Glomerular visceral epithelial cell (primary cell): ENCODE results near the gene LRR1.
A peak's percentile ranks its signal among the peaks of the same experiment; 100 is the strongest.
"Not testable (repeated sequence)": the region's sequence is repeated elsewhere in the genome, so short reads cannot be mapped to it uniquely, and the experiment has no call there.

ENCODE experiments used
- DNase-seq: peaks from one replicate; pipeline ENCODE4 v3.0.0-alpha.2; 2016; ENCODE audit errors: extremely low spot score

The LRR1 gene

DNA sequence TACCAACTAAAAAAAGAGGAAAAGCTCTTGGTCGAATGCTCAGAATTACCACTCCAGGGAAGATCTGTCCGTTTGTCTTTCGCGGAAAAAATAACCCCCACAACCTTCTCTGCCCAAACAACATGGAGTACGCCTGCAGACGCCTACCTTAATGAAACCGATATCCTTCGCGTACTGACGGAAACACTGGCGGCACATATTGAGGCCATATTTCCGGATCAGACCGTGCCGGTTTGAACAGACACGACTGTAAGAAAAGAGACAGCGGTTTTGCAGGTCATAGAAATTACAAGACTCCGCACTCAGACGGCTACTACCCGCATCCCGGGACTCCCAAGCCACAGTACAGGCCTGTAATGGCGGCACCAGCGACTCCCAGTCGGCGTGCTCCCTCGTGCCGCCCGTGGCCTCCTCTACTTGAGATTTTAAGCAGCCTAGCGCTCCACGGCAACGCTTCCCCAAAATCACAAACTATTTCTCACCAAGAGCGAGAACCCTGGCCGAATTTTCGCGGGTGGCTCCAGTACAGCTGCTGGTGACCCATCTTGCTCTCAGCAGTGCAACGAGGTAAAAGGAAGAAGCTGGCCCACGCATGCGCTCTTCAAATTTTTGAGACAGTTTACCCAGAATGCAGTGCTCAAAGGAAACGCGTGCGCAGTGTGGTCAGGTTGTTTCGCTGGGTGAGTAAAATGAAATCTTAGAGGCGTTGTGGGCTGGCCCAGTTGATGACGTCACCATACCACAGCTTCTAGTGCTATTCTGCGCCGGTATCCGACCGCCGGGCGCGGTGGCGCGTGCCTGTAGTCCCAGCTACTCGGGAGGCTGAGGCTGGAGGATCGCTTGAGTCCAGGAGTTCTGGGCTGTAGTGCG, 12.7 kb upstream of the LRR1 start, which contains the start of gene RPS29:
Gene RPS29 (minus strand): TSS at position 578 of the 870 bp plus-strand sequence. CDS start 34 bp downstream, at position 544.
- peak; percentile 100 for DNase-seq

DNA sequence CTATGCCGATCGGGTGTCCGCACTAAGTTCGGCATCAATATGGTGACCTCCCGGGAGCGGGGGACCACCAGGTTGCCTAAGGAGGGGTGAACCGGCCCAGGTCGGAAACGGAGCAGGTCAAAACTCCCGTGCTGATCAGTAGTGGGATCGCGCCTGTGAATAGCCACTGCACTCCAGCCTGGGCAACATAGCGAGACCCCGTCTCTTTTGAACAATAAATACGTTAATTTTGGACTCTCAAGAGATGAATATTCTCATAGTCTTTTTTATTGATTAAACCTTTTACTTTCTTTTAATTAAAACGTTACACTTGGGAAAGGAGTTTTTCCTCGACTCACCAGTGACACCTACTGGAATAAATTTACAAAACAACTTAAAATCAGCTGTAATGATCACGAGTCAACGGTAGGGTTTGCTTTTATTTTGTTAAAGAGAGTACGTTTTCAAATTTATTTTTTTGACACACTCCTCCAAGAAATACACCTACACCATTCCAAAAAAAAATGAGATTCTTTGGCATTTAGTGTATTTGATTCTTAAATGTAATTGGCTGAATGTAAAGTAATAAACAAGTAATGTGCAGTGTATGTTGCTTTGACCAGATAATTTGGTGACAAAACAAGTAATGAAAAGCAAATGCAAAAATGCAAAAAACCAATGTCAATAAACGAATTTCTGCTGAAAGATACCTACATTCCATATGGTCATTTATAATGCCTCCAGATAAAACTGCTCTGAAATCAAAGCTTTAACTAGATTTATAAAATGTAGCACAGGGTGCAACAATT, 11.9 kb upstream of the LRR1 start:
- DNase-seq: peak; percentile 78

DNA sequence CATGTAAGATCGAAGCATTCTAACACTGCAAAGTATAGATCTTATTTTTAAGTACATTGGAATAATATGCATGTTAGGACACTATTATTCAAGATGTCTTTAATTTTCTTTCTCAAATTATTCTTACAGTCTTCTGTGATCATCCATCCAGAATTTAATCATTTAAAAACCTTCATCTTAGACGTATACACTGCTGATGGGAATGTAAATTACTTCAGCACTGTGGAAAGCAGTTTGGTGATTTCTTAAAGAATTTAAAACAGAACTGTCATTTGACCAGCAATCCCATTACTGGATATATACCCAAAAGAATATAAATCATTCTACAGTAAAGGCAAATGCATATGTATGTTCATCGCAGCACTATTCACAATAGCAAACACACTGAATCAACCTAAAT, 9.4 kb upstream of the LRR1 start:
- DNase-seq: no peak

DNA sequence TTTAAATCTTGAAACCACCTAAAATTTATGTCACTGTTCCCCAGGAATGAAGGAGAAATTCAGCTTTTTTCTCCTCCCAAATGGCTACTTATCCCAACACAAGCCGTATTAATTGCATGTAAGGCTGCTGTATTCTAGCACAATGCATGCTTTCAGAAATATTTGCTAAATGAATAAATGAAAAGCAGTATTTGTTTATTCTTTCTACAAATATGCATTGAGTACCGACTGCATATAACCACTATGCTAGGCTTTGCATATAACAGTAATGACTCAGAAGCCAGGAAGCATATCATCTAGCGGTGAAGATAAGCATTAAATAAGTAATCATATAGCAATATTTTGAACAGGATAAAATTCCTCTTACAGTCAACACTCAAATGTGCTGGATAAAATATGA, 5.7 kb upstream of the LRR1 start:
- DNase-seq: no peak

DNA sequence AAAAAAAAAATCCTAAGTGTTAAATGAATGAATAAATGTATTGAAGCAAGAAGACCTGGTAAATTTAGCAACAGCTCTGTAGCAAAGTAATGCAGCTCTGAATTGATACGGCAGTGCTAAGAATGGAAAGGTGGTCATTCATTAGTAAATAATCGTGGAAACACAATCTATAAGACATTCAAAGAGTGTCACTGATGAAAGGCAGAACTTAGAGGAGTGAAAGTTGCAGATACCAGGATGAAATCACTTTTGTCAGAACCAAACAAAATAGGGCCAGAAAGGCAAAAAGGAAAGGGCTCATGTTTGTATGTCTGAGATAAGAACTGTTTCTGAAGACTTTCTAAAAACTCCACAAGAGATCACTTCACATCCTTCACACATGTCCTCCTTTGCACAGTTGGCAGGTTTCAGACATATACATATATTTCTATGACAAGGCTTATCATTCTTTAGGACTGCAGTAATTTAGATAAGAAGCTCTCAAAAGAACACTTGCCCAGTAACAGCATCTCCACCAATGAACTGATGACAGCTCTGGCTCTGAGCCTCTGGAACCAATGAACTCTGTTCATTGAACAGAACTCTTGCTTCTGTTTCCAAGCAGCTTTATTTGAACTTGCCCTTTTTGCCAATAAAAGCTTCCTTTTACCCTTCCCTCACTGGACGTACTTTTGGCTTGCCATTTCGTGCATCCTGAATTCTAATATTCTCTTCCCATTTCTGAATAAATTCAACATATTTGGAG, 4.2 kb upstream of the LRR1 start:
- DNase-seq: no peak

DNA sequence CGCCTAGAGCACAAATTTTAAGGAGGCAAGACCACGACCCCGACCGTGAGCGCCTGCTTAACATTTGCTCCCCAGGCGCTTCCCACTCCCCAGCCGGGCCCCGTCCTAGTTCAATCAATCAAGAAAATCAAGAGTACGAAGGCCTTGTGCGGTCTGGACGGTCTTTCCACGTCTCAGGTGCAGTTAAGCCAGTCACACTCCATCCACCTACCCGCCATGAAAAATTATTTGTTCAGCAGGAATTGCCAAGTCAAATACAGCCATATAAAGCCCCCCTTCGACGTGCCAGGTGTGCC, 603 bp upstream of the LRR1 start:
- no peak for DNase-seq

DNA sequence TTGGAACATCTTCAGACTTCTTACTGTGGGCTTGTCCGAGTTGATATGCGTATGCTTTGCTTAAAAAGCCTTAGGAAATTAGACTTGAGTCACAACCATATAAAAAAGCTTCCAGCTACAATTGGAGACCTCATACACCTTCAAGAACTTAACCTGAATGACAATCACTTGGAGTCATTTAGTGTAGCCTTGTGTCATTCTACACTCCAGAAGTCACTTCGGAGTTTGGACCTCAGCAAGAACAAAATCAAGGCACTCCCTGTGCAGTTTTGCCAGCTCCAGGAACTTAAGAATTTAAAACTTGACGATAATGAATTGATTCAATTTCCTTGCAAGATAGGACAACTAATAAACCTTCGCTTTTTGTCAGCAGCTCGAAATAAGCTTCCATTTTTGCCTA, 8.8 kb downstream of the LRR1 start:
- DNase-seq: no peak

DNA sequence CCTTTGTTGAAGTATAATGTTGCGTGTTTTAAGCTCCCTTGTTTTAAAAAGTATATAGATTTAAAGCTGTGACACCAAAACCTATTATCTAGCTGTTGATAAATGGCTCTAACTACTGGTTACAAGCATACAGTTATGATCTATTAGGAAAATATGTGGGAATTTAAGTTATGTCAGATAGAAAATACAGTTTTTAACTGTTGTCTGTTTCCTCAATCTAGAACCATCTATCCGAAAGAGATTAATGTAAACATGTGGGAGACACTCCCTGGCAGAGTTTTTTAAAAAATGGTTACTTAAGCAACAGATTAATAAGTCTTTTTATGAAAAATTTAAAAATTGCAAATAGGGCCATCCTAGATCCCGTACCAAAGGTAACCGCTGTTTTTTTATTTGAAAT, 13.5 kb downstream of the LRR1 start:
- no peak for DNase-seq

DNA sequence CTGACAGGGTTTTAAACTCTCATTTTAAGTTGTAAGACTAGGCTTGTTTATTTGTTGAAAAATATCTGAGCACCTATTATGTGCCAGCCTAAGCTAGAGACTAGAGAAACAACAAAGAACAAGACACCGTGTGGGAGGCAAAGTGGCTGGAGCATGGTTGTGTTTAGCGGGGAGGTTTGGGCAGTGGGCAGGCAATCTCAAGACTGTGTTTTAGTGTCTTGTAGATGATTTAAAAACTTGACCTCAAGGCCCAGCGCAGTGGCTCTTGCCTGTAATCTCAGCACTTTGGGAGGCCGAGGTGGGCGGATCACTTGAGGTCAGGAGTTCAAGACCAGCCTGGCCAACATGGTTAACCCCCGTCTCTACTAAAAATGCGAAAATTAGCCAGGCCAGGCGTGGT, 13.9 kb downstream of the LRR1 start:
- DNase-seq: no peak

DNA sequence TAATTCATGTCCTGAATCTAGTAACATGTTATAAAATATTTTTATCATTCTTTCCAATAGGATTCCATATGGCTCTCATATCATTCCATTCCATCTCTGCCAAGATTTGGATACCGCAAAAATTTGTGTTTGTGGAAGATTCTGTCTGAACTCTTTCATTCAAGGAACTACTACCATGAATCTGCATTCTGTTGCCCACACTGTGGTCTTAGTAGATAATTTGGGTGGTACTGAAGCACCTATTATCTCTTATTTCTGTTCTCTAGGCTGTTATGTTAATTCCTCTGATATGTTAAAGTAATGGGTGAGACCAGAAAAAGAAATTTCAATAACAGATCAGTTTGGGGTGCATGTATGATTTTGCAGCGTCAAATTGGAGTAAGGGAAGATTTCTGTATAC, 15.5 kb downstream of the LRR1 start:
- DNase-seq: no peak

DNA sequence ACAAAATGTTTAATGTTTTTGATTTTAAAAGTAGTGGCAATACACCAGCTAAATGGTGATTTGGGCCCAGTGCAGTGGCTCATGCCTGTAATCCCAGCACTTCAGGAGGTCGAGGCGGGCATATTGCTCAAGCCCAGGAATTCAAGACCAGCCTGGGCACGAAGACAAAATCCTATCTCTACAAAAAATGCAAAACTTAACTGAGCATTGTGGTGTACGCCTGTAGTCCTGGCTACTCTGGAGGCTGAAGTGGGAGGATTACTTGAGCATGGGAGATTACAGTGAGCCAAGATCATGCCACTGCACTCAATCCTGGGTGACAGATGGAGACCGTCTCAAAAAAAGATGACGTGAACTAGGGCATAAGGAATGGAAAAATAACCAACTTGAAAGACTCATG, 17.0 kb downstream of the LRR1 start:
- DNase-seq: no peak

DNA sequence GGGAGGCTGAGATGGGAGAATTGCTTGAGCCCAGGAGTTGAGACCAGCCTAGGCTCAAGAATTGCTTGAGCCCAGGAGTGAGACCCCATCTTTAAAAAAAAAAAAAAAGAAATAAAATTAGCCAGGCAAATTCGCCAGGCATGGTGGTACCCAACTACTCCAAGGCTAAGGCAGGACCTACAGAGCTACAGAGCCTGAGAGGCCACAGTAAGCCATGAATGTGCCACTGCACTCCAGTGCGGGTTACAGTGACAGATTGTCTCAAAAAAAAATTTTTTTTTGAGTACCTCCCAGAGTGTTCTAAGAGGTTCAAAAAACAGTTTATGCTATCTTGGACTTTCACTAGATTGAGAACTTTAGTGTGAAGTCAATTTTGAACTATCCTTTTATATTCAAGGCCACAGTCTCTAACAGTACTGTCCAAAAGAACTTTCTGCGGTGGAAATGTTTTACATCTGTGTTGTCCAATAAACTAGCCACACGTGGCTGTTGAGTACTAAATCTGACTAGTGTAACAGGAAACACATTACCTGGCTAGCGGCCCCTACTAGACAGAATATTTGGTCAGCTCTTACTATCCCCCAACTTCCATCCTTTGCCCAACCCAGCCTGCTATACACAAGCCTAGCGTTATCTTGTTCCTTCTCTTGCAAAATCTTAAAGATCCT, 19.2 kb downstream of the LRR1 start:
- no peak for DNase-seq

DNA sequence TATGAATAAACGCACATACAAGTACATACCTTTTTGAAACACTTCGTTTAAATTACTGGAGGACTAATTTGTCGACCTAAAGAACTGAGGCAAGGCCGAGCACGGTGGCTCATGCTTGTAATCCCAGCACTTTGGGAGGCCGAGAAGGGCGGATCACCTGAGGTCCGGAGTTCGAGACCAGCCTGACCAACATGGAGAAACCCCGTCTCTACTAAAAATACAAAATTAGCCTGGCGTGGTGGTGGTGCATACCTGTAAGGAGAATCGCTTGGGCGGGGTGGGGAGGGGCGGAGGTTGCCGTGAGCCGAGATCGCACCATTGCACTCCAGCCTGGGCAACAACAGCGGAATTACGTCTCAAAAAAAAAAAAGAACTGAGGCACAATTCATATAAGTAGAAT, 20.5 kb downstream of the LRR1 start:
- DNase-seq: not testable (repeated sequence)

DNA sequence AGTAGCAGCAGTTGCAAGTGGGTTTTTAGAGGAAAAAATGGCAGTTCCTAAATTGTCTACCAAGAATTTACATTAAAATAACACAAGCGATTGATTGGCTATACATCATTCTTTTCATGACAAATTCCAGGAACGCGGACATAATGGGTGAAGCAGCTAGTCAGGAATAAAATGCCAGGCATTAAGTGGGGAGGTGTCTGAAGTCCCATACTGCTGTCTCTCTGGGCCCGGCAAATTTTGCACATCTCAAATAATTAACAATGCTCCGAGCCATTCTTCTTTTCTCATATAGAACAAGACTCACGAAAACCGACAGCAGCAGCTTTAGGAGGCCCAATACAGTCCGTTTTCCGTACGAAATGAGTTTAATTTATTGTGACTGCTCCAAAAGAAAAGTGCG, 21.0 kb downstream of the LRR1 start:
- DNase-seq: no peak

DNA sequence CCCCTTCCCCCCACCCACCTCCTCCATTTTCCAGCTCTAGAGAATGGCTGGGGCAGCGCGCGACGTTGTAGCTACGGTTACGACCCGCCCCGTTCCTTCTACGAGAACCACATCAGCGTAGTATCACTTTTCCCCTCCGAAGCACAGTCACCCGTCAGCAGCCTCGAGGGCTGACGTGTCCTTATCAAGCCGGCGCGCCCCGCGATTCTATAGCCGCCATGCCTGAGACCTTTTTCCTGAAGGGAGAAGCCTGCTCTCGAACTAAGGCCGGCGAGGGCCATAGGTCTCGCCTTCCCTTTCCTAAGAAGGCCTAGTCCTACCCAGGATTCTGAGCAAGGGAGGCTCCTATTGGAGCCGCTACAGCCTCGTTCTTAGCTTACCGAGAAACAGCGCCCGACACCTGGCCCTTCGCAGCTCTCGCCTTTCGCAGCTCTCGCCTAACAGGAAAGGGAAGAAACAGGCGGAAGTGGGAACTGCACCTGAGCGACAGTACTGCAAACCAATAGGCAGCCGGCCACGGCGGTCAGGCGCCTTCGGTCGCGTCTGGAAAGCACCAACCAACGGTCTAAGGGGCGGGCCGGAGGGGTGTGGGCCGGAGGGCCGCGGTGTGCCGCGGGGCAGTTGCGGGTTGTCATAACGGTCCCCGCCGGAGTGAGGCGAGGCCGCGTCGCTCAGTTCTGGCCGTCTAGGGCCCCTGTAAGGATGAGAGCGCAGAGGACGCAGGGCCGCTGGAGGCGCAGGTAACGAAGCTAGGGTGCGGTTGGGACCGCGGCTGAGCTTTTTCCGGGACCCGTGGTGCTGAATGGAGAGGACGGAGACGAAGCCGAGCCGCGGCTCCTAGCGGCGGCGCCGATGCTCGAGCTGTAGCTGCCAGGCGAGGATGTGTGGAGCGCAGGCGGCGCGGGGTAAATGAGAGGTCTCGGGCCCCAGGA, 21.7 kb downstream of the LRR1 start, which contains the start of the genes MGAT2 and RPL36AL:
Gene MGAT2 (plus strand): TSS at position 618 of the 932 bp plus-strand sequence. CDS start 470 bp downstream, outside the sequence.
Gene RPL36AL (minus strand): TSS at position 445 of the 932 bp plus-strand sequence. CDS start 1,522 bp downstream, outside the sequence.
- peak; percentile 99 for DNase-seq

DNA sequence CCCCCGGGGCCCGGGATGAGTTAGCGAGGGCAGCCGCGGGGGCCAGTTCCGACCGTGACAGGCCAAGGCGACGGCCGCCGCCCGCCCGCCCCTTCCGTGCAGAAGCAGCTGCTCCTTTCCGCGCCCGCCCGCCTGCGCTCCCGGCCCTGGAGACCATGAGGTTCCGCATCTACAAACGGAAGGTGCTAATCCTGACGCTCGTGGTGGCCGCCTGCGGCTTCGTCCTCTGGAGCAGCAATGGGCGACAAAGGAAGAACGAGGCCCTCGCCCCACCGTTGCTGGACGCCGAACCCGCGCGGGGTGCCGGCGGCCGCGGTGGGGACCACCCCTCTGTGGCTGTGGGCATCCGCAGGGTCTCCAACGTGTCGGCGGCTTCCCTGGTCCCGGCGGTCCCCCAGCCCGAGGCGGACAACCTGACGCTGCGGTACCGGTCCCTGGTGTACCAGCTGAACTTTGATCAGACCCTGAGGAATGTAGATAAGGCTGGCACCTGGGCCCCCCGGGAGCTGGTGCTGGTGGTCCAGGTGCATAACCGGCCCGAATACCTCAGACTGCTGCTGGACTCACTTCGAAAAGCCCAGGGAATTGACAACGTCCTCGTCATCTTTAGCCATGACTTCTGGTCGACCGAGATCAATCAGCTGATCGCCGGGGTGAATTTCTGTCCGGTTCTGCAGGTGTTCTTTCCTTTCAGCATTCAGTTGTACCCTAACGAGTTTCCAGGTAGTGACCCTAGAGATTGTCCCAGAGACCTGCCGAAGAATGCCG, 22.6 kb downstream of the LRR1 start:
- DNase-seq: peak; percentile 62

DNA sequence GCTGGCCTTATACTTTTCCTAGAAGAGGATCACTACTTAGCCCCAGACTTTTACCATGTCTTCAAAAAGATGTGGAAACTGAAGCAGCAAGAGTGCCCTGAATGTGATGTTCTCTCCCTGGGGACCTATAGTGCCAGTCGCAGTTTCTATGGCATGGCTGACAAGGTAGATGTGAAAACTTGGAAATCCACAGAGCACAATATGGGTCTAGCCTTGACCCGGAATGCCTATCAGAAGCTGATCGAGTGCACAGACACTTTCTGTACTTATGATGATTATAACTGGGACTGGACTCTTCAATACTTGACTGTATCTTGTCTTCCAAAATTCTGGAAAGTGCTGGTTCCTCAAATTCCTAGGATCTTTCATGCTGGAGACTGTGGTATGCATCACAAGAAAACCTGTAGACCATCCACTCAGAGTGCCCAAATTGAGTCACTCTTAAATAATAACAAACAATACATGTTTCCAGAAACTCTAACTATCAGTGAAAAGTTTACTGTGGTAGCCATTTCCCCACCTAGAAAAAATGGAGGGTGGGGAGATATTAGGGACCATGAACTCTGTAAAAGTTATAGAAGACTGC, 23.4 kb downstream of the LRR1 start:
- DNase-seq: no peak

DNA sequence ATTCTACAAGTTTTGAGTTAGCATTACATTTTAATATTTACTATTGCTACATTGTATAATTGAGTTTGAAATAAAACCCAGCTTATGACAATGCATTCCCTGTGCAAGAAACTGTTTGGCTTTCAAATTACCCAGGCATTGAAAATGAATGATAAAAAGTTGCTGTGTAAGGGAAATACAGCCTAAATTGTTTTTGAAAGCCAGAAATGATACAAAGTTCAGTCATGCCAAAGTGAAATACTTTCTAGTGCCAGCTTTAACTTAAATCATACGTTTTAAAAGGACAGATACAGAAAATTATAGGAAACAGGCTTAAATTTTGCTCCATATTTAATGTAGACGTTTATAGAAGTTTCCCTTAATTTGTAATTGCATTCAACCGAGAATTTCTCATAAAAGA, 24.6 kb downstream of the LRR1 start:
- no peak for DNase-seq
